GM19372 (cell line): ENCODE measurements around the gene IGSF3.
"Not testable (repeated sequence)": the region's sequence is repeated elsewhere in the genome, so short reads cannot be mapped to it uniquely, and the experiment has no call there.

Source experiments
- ATAC-seq: cut with Tn5 transposase; IDR thresholded peaks from one replicate; pipeline ENCODE4 v1.9.1; 2021; ENCODE audit warnings: mild to moderate bottlenecking, low read depth, moderate library complexity; ENCODE audit not compliant: unreplicated experiment

The IGSF3 gene

DNA sequence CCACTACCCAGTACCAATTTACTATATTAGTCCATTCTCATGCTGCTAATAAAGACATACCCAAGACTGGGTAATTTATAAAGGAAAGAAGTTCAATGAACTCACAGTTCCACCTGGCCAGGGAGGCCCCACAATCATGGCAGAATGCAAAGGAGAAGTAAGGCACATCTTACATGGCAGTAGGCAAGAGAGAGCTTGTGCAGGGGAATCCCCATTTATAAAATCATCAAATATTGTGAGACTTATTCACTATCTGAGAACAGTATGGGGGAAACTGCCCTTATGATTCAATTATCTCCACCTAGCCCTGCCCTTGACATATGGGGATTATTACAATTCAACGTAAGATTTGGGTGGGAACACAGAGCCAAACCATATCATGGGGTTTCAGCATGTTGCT is 103.1 kb downstream of the IGSF3 start:
- ATAC-seq = no peak

DNA sequence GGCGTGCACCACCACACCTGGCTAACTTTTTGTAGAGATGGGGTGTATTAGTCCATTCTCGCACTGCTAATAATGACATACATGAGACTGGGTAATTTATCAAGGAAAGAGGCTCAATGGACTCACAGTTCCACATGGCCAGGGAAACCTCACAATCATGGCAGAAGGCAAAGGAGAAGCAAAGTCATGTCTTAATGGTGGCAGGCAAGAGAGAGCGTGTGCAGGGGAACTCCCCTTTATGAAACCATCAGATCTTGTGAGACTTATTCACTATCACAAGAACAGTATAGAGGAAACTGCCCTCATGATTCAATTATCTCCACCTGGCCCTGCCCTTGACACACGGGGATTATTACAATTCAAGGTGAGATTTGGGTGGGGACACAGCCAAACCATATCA is 105.1 kb downstream of the IGSF3 start:
- ATAC-seq = not testable (repeated sequence)

DNA sequence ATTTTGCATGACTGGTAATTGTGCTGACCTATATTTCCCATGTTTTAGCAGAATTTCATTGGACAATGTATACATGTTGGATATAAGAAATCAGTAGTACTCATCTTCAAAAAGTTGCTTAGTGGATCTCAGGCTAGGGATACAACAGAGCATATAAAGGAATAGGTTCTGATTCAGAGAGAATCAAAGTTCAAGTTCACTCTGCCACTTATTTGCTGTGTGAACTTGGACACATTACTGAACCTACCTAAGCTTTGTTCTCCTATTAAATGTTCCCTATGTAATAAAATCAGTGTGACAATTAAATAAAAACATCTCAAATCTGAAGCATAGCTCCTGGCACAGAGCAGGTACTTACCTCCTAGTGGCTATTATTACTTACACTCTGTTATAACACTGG is 106.0 kb downstream of the IGSF3 start:
- no peak for ATAC-seq

DNA sequence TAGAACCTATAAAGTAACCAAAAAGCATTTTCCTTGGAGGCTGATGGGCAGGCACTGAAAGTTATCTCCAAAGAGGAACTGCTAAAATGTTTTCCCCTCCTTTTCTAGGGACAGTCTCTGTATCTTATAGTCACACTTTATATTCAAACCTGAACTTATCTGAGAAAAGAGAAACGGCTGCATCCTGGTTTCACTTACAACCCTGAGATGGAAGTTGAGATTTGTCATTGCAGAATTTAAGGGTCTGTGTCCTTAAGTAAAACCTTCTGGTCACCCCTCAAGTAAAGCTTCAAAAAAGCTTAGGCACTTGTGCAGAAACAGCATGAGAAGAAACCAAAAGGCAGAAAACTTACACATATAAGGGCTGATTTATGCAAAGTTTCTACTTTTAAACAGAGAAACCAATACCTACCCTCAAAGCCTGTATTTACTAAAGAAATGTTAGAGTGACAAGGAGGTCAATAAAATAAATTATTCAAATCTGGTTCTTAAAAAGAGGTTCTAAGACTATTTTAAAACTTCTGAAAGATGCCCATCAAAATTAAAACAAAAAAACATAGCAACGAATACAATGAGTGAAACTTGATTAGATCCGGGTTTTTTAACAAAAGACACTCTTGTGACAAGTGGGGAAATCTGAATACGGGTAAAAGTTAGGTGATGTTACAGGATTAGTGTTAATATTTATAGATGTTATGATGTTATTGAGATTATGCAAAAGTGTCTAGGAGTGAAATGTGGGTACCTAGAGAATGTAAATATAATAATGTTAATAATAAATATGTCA is 106.6 kb downstream of the IGSF3 start:
- ATAC-seq = no peak

DNA sequence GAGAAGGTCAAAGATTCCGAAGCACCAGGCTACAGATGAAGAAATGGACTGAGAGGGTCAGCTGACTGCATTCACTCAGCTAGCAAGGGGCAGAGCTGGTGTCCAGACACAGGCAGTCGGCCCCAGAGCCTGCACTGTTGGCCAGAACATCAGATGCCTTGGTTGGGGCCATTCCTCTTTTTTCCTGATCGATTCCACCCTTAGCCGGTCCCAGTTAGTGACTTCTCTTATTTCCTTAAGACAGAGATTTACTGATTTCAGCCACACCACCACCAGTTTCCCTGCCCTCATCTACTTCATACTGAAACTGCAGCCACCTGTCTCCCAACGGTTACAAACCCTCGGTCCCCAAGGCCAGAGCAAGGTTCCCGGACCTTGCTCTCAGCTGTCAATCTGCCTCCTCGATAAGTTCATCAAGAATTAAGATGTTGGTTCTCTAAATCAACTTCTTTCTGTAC is 108.2 kb downstream of the IGSF3 start:
- ATAC-seq = peak; percentile 45

DNA sequence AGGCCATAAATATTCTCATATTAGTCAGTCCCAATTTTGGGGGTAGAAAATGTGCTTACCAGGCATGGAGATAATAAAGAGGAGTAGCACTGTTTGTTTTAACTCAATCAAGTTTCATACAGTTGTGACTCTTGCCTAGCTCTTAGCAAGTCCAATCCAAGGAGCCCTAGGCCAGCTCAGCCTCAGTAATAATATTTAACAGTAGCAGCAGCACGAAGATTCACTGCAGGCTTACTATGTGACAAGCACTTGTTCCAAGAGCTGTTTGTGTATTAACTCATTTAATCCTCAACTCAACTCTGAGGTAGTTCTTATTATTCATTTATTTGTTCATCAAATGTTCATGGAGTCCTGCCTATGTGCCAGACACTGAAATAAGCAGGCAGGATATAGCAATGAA is 109.0 kb downstream of the IGSF3 start:
- no peak for ATAC-seq

DNA sequence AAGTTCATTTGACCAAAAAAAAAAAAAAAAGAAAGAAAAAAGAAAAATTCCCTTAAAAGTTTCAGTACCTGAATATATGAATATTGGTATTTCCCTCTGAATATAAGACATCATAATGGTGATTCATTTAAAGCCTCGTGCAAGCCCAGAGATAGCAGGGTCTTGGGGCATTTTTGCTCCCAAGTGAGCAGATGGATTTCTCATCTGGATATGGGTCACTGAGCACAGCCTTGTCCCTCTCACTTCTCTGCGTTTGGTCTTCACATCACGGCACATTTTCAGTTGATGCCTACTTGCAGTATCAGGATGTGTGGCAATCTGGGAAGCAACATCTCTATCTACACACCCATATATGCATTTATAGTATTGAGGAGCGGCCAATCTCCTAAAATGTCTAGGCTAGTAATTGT is 109.4 kb downstream of the IGSF3 start:
- ATAC-seq = no peak

DNA sequence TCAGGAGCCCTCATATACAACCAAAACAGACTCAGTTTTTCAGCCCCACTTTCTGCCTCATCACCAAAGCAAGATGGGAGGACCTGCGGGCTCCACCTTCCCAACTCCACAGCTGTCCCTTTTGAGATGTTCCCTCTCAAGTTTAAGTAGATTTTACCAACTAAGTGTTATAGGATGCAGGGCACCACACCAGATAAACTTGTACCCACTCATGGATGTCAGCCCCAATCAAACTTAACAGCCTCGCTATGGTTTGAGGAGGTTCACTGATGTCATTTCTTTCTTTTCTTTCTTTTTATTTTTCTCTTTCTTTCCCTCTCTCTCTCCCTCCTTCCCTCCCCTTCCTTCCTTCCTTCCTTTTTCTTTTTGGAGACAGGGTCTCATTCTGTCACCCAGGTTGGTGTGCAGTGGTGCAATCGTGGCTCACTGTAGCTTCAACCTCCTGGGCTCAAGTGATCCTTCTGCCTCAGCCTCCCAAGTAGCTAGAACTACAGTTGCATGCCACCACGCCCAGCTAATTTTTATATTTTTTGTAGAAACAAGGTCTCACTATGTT is 110.1 kb downstream of the IGSF3 start:
- no peak for ATAC-seq

DNA sequence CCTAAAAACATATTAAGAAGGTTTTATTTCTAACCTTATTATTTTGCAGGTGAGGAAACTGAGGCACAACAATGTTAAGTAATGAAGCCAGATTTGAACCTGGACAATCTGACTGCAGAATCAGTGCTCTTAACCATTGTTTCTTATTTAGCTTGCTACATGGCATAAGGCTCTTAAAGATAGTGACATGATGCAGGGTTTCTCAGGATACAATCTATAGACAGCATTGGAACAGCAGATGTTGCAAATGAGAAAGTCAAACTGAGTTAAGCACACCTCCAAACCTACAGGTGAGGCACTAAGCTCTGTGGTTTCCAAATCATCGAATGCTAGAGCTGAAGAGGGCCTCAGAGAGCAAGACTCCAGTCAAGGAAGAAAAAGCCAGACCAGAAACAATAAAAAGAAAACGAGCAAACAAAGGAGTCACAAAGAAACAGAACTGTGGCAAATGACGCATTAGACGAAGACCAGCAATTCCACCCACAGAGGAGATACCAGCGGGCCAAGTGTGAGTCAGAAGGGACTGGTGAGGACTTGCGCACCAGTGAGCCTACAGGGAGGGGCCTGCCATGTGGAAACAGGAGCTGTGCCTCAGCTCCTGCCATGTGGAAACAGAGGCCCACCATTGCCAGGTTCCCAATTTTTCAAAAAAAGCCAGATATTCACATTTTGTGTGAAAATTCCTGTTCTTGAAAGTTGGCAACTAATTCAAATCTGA is 111.1 kb downstream of the IGSF3 start:
- ATAC-seq = peak; percentile 46

DNA sequence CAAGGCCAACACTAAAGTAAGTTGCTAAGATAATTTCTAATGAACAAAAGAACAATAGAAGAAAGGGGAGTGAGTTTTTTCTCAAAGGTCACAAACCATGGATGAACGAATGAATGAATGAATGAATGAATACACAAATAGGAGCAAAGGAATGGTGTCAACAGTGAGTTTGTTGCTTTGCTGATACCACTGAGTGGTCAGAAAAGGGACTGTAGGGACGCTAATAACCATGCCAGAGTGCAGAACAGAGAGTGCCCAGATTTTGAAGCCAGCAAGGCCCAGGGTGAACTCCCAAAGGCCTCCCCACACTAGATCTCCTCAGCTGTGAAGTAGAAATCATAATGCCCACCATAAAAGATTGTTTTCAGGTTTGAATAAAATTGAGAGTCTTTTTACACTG is 112.6 kb downstream of the IGSF3 start:
- no peak for ATAC-seq

DNA sequence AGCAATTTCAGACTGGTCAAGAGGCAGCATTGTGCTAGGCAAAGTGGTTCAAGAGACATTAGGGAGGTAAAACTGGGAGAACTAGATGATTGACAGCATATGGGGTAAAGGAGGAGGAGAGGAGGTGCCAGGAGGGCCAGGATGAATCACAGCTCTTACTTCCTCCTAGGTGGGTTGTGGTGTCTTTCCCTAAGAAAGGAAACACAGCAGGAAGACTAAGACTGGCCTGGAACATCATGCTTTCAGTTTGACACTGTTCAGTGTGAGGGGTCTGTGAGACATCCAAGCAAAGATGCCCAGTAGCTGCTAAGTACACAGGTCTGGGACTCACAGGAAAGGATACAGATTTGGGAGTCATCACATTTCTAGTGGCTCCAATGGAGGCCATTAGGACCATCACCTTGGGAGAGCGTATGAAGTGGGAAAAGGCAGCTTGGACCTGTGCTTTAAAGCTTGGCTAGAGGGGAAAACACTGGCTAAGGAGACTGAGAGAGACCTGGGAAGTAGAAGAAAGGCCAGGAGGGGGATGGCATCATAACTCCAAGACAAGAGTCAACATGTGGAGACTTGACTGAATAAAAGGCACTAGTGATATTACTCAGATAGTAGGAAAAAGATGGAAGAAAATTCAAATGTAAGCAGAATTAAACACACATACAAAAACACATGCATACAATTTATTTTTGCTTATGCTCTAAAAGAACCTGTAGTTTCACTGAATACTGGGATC is 114.0 kb downstream of the IGSF3 start:
- ATAC-seq = no peak

DNA sequence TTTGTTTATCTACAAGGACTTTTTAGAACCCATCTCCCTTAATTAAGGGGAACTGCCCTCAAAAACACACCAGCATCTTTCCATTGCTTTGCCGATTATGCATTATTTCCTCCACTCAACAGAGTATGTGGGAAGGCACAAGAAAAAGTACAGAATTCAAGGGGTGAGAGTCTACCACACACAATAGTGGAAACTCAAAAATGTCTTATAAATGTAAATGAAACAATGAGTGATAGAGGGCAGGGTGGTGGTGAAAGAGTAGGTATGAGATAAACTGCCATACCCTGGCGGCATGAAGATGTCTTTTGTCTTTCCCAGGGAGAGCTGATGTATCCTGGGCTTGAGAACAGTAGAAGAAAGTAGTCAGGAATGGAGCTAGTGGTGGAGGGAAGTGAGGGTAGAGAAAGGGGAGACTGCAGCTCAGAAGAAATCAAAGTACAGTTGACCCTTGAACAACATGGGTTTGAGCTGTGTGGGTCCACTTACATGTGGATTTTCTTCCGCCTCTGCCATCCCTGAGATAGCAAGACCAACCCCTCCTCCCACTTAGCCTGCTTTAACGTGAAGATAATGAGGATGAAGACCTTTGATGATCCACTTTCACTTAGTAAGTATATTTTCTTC is 121.1 kb downstream of the IGSF3 start:
- ATAC-seq = no peak

DNA sequence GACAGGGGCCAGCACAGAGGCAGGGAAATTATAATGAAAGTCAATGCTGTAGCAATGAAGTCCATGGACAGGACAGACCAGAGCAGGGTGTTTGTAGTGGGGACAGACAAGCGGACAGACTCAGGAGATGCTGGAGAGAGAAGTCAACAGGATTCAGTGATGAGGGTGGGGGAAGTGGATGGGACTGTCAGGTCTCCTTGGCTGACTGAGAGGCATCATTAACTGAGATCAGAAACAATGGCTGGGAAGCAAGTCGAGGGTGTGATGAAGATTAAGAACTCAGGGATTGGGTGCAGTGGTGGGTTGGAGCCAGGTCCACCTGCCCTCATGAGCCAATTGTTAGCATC is 122.2 kb downstream of the IGSF3 start:
- ATAC-seq = peak; percentile 5

DNA sequence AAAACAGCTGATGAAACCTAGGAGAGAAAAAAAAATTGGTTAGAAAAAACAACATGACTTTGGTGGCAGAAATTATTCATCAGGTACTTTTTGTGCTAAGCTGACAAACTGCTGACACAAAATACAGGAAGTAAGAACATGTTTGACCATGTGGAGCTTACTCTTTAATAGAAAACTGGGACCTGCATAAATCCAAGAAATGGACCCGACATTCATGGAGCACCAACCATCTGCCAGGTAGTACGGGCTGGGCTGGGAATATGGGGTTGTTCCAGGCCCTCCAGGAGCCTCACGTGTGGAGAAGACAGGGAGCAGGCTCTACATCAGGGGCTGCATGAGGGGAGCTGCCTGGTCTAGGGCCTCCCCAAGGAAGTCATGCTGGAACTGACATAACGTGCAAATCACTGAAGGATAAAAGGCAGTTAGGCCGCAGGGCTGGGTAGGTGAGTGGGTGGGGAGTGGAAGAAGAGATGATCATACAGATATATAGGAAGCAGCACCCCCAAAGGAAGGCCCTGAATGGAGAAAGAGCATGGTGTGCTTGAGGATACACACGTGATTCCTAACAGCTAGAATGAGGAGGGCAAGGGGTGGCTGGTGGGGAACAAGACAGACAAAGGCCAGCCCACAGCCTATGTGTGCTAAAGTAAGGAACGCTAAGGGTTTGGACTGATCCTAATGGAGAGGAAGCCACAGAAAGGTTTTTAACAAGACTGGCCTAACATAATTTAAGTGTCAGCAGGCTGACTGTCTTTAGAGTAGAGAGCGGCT is 122.8 kb downstream of the IGSF3 start:
- peak; percentile 49 for ATAC-seq

DNA sequence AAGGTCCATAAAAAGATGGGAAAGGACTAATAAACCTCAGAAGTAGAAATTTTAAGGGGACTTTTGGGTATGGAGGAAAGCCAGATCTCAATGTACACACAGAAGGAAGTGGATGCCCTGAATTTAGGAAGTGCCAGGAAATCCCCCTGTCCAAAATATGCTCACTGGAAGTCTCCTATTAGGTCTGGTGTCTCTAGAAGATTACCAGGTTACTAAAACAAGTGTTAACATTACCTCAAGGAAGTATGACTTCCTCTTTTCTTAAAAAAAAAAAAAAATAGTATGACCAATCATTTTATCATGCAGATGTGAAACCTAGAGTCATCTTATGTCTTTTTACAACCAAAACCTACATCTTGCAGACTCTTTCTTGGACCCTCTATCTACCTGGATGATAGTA is 127.4 kb downstream of the IGSF3 start:
- ATAC-seq = peak; percentile 45

DNA sequence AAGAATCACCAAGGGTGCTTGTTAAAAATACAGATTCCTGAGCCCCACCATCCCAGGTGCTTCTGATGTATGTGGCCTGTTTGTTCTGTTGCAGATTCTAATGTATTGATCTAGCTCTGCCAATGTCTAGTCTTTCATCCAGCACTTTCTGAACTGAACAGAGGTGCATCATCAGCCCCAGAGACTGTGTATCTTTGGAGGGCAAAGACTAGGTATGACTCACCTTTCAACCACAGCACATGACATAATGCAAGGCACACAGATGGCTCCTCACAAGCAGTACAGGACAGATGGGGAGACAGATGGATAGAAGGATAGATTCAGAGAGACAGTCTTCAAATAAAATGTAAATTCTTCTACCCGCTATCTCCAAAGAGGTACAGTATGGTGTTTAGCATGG is 129.0 kb downstream of the IGSF3 start:
- peak; percentile 52 for ATAC-seq

DNA sequence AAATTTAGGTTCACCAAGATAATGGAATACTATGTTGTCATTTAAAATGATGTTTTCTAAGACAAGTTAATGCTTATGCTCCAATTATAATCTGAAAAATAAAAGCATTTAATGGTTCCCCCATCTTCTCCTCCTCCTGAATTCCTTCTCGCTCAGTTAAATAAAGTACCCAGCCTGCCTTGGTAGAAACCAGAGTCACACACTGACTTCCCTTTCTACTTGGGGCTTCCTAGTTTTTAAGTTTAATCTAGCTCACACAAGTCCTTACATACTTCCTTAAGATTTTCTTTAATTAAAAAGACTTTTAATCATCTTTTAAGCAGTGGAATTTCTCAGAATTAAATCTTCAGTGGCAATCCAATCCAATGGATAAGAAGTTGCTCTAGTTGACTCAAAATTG is 129.6 kb downstream of the IGSF3 start:
- no peak for ATAC-seq

DNA sequence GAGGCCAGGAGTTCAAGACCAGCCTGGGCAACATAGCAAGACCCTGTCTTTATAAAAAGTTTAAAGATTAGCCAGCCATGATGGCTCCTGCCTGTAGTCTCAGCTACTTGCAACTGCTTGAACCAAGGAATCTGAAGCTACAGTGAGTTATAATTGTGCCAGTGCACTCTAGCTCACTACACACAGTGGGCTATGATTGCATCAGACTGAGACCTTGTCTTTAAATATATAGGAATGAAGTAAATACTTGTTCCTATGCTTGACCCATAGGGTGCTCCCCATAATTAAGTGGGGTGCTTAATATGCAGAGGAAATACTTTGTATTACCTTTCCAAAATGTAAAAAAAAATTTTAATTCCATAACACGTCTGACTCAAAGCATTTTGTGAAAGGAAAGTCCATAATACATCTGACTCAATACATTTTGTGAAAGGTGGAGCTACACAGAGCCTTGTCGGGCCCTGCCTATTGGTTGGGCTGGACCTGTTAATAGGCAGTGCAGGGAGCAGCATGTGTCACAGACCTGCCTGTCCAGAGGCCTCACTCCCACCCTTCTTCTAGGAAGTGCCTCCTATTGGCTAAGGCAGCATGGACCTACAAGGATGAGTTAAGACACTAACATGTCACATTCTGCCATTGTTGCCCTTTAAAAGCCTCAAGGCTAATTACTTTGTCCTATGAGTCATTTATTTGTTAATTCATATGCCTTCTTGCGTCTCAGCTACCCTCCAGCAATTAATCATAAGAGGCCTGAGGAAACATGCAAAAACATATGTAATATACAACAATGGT is 130.3 kb downstream of the IGSF3 start:
- ATAC-seq = no peak
